IMR-90 (cell line): ENCODE data around the gene PRLR. TPM values are rescaled to one million over a fixed set of nuclear protein-coding genes. Genes with fewer than 3 reads are reported as not detected.

Experiments used
- ATAC-seq: fragments of 200-7000 bp; cut with Tn5 transposase; 2 replicates; pipeline ENCODE4 v1.9.1; 2020; ENCODE audit warnings: low read depth, mild to moderate bottlenecking, moderate library complexity
- BruUV-seq: library from RNA; stranded (reverse); fragments of 400-500 nt; replicated peaks from 2 replicates; lab custom pipeline; 2021; lab: Mats Ljungman, UMichigan
- CTCF ChIA-PET: fragments of 300-600 bp; formaldehyde crosslinking; extraction: SDS; loops from one replicate; lab custom pipeline; 2021; ENCODE audit warnings: antibody characterized with exemption; lab: Yijun Ruan, JAX
- POLR2A ChIA-PET: fragments of 300-600 bp; sonication (Branson Sonifier 250); formaldehyde crosslinking; loops from one replicate; lab custom pipeline; 2022; ENCODE audit warnings: antibody characterized with exemption; ENCODE audit not compliant: unreplicated experiment; lab: Charles Lee
- DNase-seq: peaks from one replicate; pipeline ENCODE4 v3.0.0; 2013
- H2AFZ ChIP-seq: replicated peaks from 2 replicates; pipeline ENCODE3; 2013; ENCODE audit warnings: low read length, mild to moderate bottlenecking; ENCODE audit not compliant: poor library complexity
- H2AK5ac ChIP-seq: 2 replicates; pipeline ENCODE4 v1.6.1; 2013; ENCODE audit warnings: low read depth, low read length, inconsistent platforms
- H2AK9ac ChIP-seq: replicated peaks from 2 replicates; pipeline ENCODE3; 2013; ENCODE audit warnings: mild to moderate bottlenecking, low read depth, low read length, moderate library complexity; ENCODE audit not compliant: poor library complexity
- H2BK120ac ChIP-seq: 2 replicates; pipeline ENCODE4 v1.6.1; 2013; ENCODE audit warnings: low read depth, low read length, inconsistent platforms
- H2BK15ac ChIP-seq: 3 replicates; pipeline ENCODE4 v1.6.1; 2013; ENCODE audit warnings: low read depth, low read length, inconsistent platforms
- H2BK20ac ChIP-seq: 2 replicates; pipeline ENCODE4 v1.6.1; 2013; ENCODE audit warnings: low read depth, mild to moderate bottlenecking, inconsistent platforms, low read length, moderate library complexity
- H2BK5ac ChIP-seq: 2 replicates; pipeline ENCODE4 v1.6.1; 2013; ENCODE audit warnings: mild to moderate bottlenecking, low read depth, low read length, inconsistent platforms; ENCODE audit not compliant: poor library complexity, severe bottlenecking
- H3K14ac ChIP-seq: replicated peaks from 2 replicates; pipeline ENCODE4 v1.6.1; 2013; ENCODE audit warnings: low read depth, low read length, inconsistent platforms
- H3K18ac ChIP-seq: 2 replicates; pipeline ENCODE4 v1.6.1; 2013; ENCODE audit warnings: low read depth, low read length, control low read depth
- H3K23ac ChIP-seq: 2 replicates; pipeline ENCODE4 v1.6.1; 2013; ENCODE audit warnings: low read depth, low read length, inconsistent platforms
- H3K27ac ChIP-seq: 2 replicates; pipeline ENCODE4 v1.5.1; 2013; ENCODE audit warnings: mild to moderate bottlenecking, control low read depth, low read length; ENCODE audit not compliant: insufficient read depth
- H3K27me3 ChIP-seq: 2 replicates; pipeline ENCODE4 v1.6.1; 2013; ENCODE audit warnings: low read length; ENCODE audit not compliant: control insufficient read depth, insufficient read depth
- H3K36me3 ChIP-seq: 2 replicates; pipeline ENCODE4 v1.6.1; 2013; ENCODE audit warnings: low read length, mixed read lengths; ENCODE audit not compliant: control insufficient read depth, insufficient read depth
- H3K4ac ChIP-seq: 2 replicates; pipeline ENCODE4 v1.6.1; 2013; ENCODE audit warnings: low read depth, low read length, inconsistent platforms
- H3K4me1 ChIP-seq: 2 replicates; pipeline ENCODE4 v1.6.1; 2013; ENCODE audit warnings: low read length, mixed read lengths; ENCODE audit not compliant: control insufficient read depth, insufficient read depth
- H3K4me2 ChIP-seq: 2 replicates; pipeline ENCODE4 v1.6.1; 2013; ENCODE audit warnings: low read depth, mild to moderate bottlenecking, control low read depth, low read length, moderate library complexity
- H3K4me3 ChIP-seq: 2 replicates; pipeline ENCODE4 v1.5.1; 2013; ENCODE audit warnings: low read depth, mild to moderate bottlenecking, control low read depth, low read length, moderate library complexity; ENCODE audit not compliant: insufficient read depth
- H3K56ac ChIP-seq: 2 replicates; pipeline ENCODE4 v1.6.1; 2013; ENCODE audit warnings: low read length, inconsistent platforms; ENCODE audit not compliant: insufficient read depth; ENCODE audit errors: extremely low read depth
- H3K79me1 ChIP-seq, 2 experiments: 2 replicates each; pipeline ENCODE4 v1.6.1; 2013; ENCODE audit warnings: low read length in 2 of 2, inconsistent platforms in 1 of 2, low read depth in 1 of 2
- H3K9ac ChIP-seq: 2 replicates; pipeline ENCODE4 v1.6.1; 2013; ENCODE audit warnings: low read depth, low read length, control low read depth
- H3K9me1 ChIP-seq: 2 replicates; pipeline ENCODE4 v1.6.1; 2013; ENCODE audit warnings: low read length, inconsistent platforms; ENCODE audit not compliant: insufficient read depth
- H3K9me3 ChIP-seq: 2 replicates; pipeline ENCODE4 v1.6.1; 2013; ENCODE audit warnings: low read length; ENCODE audit not compliant: control insufficient read depth, insufficient read depth
- H4K20me1 ChIP-seq: 2 replicates; pipeline ENCODE4 v1.6.1; 2013; ENCODE audit warnings: low read length, inconsistent platforms; ENCODE audit not compliant: insufficient read depth
- H4K5ac ChIP-seq: 2 replicates; pipeline ENCODE4 v1.6.1; 2013; ENCODE audit warnings: mild to moderate bottlenecking, low read depth, low read length, control low read depth
- H4K8ac ChIP-seq, 2 experiments: 2 replicates each; pipeline ENCODE4 v1.6.1; 2013; ENCODE audit warnings: low read depth in 2 of 2, low read length in 2 of 2, control low read depth in 1 of 2, inconsistent platforms in 1 of 2
- H4K91ac ChIP-seq: 2 replicates; pipeline ENCODE4 v1.6.1; 2013; ENCODE audit warnings: low read depth, low read length, inconsistent platforms; ENCODE audit not compliant: insufficient read depth
- BHLHE40 ChIP-seq: fragments of 150-350 bp; IDR thresholded peaks from 2 replicates; pipeline ENCODE4 v1.6.1; 2016; ENCODE audit warnings: mild to moderate bottlenecking, low read depth, low read length
- CEBPB ChIP-seq: IDR thresholded peaks from 2 replicates; pipeline ENCODE4 v1.6.1; 2012; ENCODE audit warnings: low read depth, low read length, improper control_type of control experiment
- CTCF ChIP-seq: conservative IDR thresholded peaks from 2 replicates; pipeline ENCODE4 v1.5.1; 2012; ENCODE audit warnings: mild to moderate bottlenecking, low read depth, low read length, improper control_type of control experiment
- FOS ChIP-seq: fragments of 150-350 bp; IDR thresholded peaks from 2 replicates; pipeline ENCODE4 v1.6.1; 2016; ENCODE audit warnings: low read depth, low read length
- MAFK ChIP-seq: IDR thresholded peaks from 2 replicates; pipeline ENCODE4 v1.6.1; 2012; ENCODE audit warnings: low read depth, low read length, improper control_type of control experiment
- MXI1 ChIP-seq: IDR thresholded peaks from 2 replicates; pipeline ENCODE4 v1.6.1; 2012; ENCODE audit warnings: low read depth, mild to moderate bottlenecking, low read length, moderate library complexity, borderline replicate concordance
- NFE2L2 ChIP-seq: fragments of 150-350 bp; IDR thresholded peaks from 2 replicates; pipeline ENCODE4 v1.6.1; 2016; ENCODE audit warnings: low read depth, mild to moderate bottlenecking, low read length
- POLR2A ChIP-seq: IDR thresholded peaks from 2 replicates; pipeline ENCODE4 v1.6.1; 2012; ENCODE audit warnings: mild to moderate bottlenecking, low read depth, low read length
- RAD21 ChIP-seq: IDR thresholded peaks from 2 replicates; pipeline ENCODE4 v1.6.1; 2012; ENCODE audit warnings: low read length, improper control_type of control experiment
- RCOR1 ChIP-seq: IDR thresholded peaks from 2 replicates; pipeline ENCODE4 v1.6.1; 2012; ENCODE audit warnings: mild to moderate bottlenecking, low read length, improper control_type of control experiment; ENCODE audit not compliant: insufficient replicate concordance
- RFX5 ChIP-seq: IDR thresholded peaks from 2 replicates; pipeline ENCODE4 v1.8.0; 2012; ENCODE audit warnings: low read depth, mild to moderate bottlenecking, low read length, moderate library complexity
- SMC3 ChIP-seq: fragments of 150-350 bp; IDR thresholded peaks from 2 replicates; pipeline ENCODE4 v1.6.1; 2016; ENCODE audit warnings: low read depth, mild to moderate bottlenecking, antibody characterized with exemption, low read length, moderate library complexity
- USF2 ChIP-seq: fragments of 150-350 bp; IDR thresholded peaks from 2 replicates; pipeline ENCODE4 v1.6.1; 2017; ENCODE audit warnings: mild to moderate bottlenecking, antibody characterized with exemption, low read length, low read depth
- WGBS, 2 experiments: methylation state at CpG; one replicate each; pipeline versions ENCODE4 v1.1.5 to v1.1.7; 2013; ENCODE audit warnings: missing lambda C conversion rate in 2 of 2; ENCODE audit not compliant: insufficient read length in 1 of 2; ENCODE audit errors: extremely low coverage in 2 of 2; 5-methylcytosine and 5-hydroxymethylcytosine counted together
- dilution Hi-C: fragments of 300-500 bp; cut with HindIII; formaldehyde crosslinking; loops from one replicate; pipeline ENCODE4 v1.14.3; 2018; ENCODE audit warnings: low sequenced_read_pairs; ENCODE audit not compliant: unreplicated experiment
- in situ Hi-C: fragments of 300-500 bp; cut with MboI; formaldehyde crosslinking; loops from 3 replicates; pipeline ENCODE4 v1.14.3; 2019; ENCODE audit warnings: low sequenced_read_pairs, inconsistent platforms, mixed read lengths
- intact Hi-C: fragments of 100-400 bp; cut with micrococcal nuclease; formaldehyde crosslinking; loops from 2 replicates; pipeline ENCODE4 v1.10.0; 2022
- polyA plus RNA-seq, 3 experiments: library from polyadenylated mRNA; depleted of rRNA; stranded (reverse); fragments of >200 nt; gene quantifications; 2 replicates each; pipeline ENCODE4 v1.2.3, GENCODE V29; 2012; ENCODE audit warnings: low replicate concordance in 1 of 3
- total RNA-seq: library from RNA; depleted of rRNA; stranded (reverse); fragments of >200 nt; gene quantifications from 2 replicates; pipeline ENCODE4 v1.2.3, GENCODE V29; 2012

PRLR gene
- total and polyA plus RNA-seq, 2 of the 4 experiments (the other 2 are of a cell fraction) = 0.24 to 0.54 TPM

- no peak overlapping the region for H3K4ac ChIP-seq
- H3K79me1 ChIP-seq = no peaks in the 10 kb centered on the region
- no peaks in the 10 kb centered on the region for H3K36me3 ChIP-seq
- no peak overlapping the region for H2BK120ac ChIP-seq
- H3K14ac ChIP-seq = no peak overlapping the region
- H4K5ac ChIP-seq = no peak overlapping the region
- no peaks in the 10 kb centered on the region for H3K9me3 ChIP-seq
- H2BK5ac ChIP-seq = no peak overlapping the region
- H2AFZ ChIP-seq = no peak overlapping the region
- ATAC-seq (no peak), DNase-seq (no peak)
- ChIA-PET CTCF (no interaction called here), POLR2A (interaction anchor here (0.6 kb wide), 1 partner anchor 8 kb away, joined by 4 read pairs; no protein-coding TSS in a partner anchor)
- H3K4me2 ChIP-seq = no peak overlapping the region
- H4K91ac ChIP-seq = no peak overlapping the region
- H3K56ac ChIP-seq = no peak overlapping the region
- no peak overlapping the region for H4K8ac ChIP-seq
- H2AK9ac ChIP-seq = no peak overlapping the region
- no peaks in the 10 kb centered on the region for H4K20me1 ChIP-seq
- no peak for TF ChIP-seq RFX5
- TF ChIP-seq NFE2L2 = no peak
- no peak for TF ChIP-seq USF2
- no peak for TF ChIP-seq CEBPB
- TF ChIP-seq CTCF = no peak
- no peak for TF ChIP-seq RCOR1
- no peak for TF ChIP-seq POLR2A
- no peak for TF ChIP-seq FOS
- no peak for TF ChIP-seq SMC3
- no peak for TF ChIP-seq MAFK
- TF ChIP-seq MXI1 = no peak
- TF ChIP-seq BHLHE40 = no peak
- TF ChIP-seq RAD21 = no peak
- no peaks in the 10 kb centered on the region; the same call in 1 of the 2 replicates for H3K4me1 ChIP-seq
- no peaks in the 10 kb centered on the region for H3K9me1 ChIP-seq
- no peak overlapping the region for H3K23ac ChIP-seq
- no peak overlapping the region for H2BK20ac ChIP-seq
- no peak overlapping the region for H2AK5ac ChIP-seq
- intact Hi-C loops (no loop called here), in situ Hi-C loops (no loop called here), dilution Hi-C loops (no loop called here)
- H3K27ac ChIP-seq = no peak overlapping the region
- no peak overlapping the region for H3K4me3 ChIP-seq
- no CpG with 5 or more reads among the region's 3 CpGs for WGBS, 2 experiments
- BruUV-seq = no TSS peak
- no peak overlapping the region for H3K18ac ChIP-seq
- no peak overlapping the region for H2BK15ac ChIP-seq
- no peak overlapping the region for H3K9ac ChIP-seq
- no peaks in the 10 kb centered on the region; the same call in 1 of the 2 replicates for H3K27me3 ChIP-seq
These were observed 86.4 kb downstream of the PRLR start for GRCh38 chr5:35143841-35144240.
